SK-N-SH treated with all-trans-retinoic acid at 6 μM for 48 hours (cell line): ENCODE data around the gene ERCC6L.

Source experiments
- ATAC-seq: fragments of 200-7000 bp; cut with Tn5 transposase; 3 replicates; pipeline ENCODE4 v1.9.1; 2020; ENCODE audit warnings: mild to moderate bottlenecking, moderate library complexity
- ARNTL ChIP-seq: fragments of 450-650 bp; formaldehyde crosslinking; IDR thresholded peaks from 2 replicates; pipeline ENCODE4 v1.5.0; 2020; ENCODE audit warnings: low read depth, mild to moderate bottlenecking, moderate library complexity, borderline replicate concordance
- BACH2 ChIP-seq: fragments of 250-450 bp; sonication (Bioruptor Pico); IDR thresholded peaks from 2 replicates; pipeline ENCODE4 v1.9.0; 2021; ENCODE audit warnings: mild to moderate bottlenecking, borderline replicate concordance
- CSDC2 ChIP-seq: fragments of 250-450 bp; sonication (Bioruptor Pico); IDR thresholded peaks from 2 replicates; pipeline ENCODE4 v1.5.0; 2020; ENCODE audit warnings: mild to moderate bottlenecking, moderate library complexity
- ESRRG ChIP-seq: fragments of 250-450 bp; sonication (Bioruptor Pico); IDR thresholded peaks from 2 replicates; pipeline ENCODE4 v1.6.1; 2021; ENCODE audit warnings: mild to moderate bottlenecking
- GLIS3 ChIP-seq: fragments of 250-450 bp; sonication (Bioruptor Pico); IDR thresholded peaks from 2 replicates; pipeline ENCODE4 v1.5.0; 2020; ENCODE audit warnings: mild to moderate bottlenecking, moderate library complexity
- OSR1 ChIP-seq: fragments of 250-450 bp; sonication (Bioruptor Pico); IDR thresholded peaks from 2 replicates; pipeline ENCODE4 v1.8.0; 2022; ENCODE audit warnings: moderate library complexity, mild to moderate bottlenecking, inconsistent platforms
- PPARA ChIP-seq: fragments of 250-450 bp; sonication (Bioruptor Pico); IDR thresholded peaks from 2 replicates; pipeline ENCODE4 v1.5.0; 2020; ENCODE audit warnings: mild to moderate bottlenecking, borderline replicate concordance
- RARB ChIP-seq: fragments of 250-450 bp; sonication (Bioruptor Pico); IDR thresholded peaks from 2 replicates; pipeline ENCODE4 v1.8.0; 2021; ENCODE audit warnings: mild to moderate bottlenecking, moderate library complexity
- SNAI2 ChIP-seq: fragments of 250-450 bp; sonication (Bioruptor Pico); IDR thresholded peaks from 2 replicates; pipeline ENCODE4 v1.5.0; 2020; ENCODE audit warnings: mild to moderate bottlenecking, moderate library complexity
- TCF4 ChIP-seq: fragments of 250-450 bp; sonication (Bioruptor Pico); IDR thresholded peaks from 2 replicates; pipeline ENCODE4 v1.8.0; 2021; ENCODE audit warnings: mild to moderate bottlenecking, moderate library complexity, borderline replicate concordance
- TOX ChIP-seq: fragments of 250-450 bp; sonication (Bioruptor Pico); IDR thresholded peaks from 2 replicates; pipeline ENCODE4 v1.8.0; 2021; ENCODE audit warnings: mild to moderate bottlenecking, moderate library complexity, borderline replicate concordance
- ZFP3 ChIP-seq: fragments of 250-450 bp; sonication (Bioruptor Pico); IDR thresholded peaks from 2 replicates; pipeline ENCODE4 v1.5.0; 2020; ENCODE audit warnings: mild to moderate bottlenecking, moderate library complexity
- ZFP30 ChIP-seq: fragments of 450-650 bp; formaldehyde crosslinking; IDR thresholded peaks from 2 replicates; pipeline ENCODE4 v1.5.0; 2022; ENCODE audit warnings: mild to moderate bottlenecking, moderate library complexity
- ZNF565 ChIP-seq: fragments of 450-650 bp; formaldehyde crosslinking; conservative IDR thresholded peaks from 2 replicates; pipeline ENCODE4 v1.5.0; 2020; ENCODE audit warnings: low read depth, mild to moderate bottlenecking, moderate library complexity
- ZNF70 ChIP-seq: fragments of 450-650 bp; formaldehyde crosslinking; IDR thresholded peaks from 2 replicates; pipeline ENCODE4 v1.5.0; 2020; ENCODE audit warnings: mild to moderate bottlenecking, moderate library complexity
- ZNF8 ChIP-seq: fragments of 450-650 bp; formaldehyde crosslinking; IDR thresholded peaks from 2 replicates; pipeline ENCODE4 v1.5.0; 2020; ENCODE audit warnings: mild to moderate bottlenecking, moderate library complexity
- TF ChIP-seq, protein P1 (sequence below): fragments of 250-450 bp; sonication (Bioruptor Pico); IDR thresholded peaks from 2 replicates; pipeline ENCODE4 v1.8.0; 2021; ENCODE audit warnings: low read depth, mild to moderate bottlenecking, moderate library complexity, borderline replicate concordance
- TF ChIP-seq, protein P2 (sequence below): fragments of 250-450 bp; sonication (Bioruptor Pico); IDR thresholded peaks from 2 replicates; pipeline ENCODE4 v1.8.0; 2020; ENCODE audit warnings: mild to moderate bottlenecking, moderate library complexity, borderline replicate concordance
- TF ChIP-seq, protein P3 (sequence below): fragments of 250-450 bp; sonication (Bioruptor Pico); IDR thresholded peaks from 2 replicates; pipeline ENCODE4 v1.5.0; 2020; ENCODE audit warnings: mild to moderate bottlenecking, moderate library complexity
- TF ChIP-seq, protein P4 (sequence below): fragments of 250-450 bp; sonication (Bioruptor Pico); IDR thresholded peaks from 2 replicates; pipeline ENCODE4 v1.5.1; 2020; ENCODE audit warnings: low read depth, mild to moderate bottlenecking, moderate library complexity

ERCC6L gene

DNA sequence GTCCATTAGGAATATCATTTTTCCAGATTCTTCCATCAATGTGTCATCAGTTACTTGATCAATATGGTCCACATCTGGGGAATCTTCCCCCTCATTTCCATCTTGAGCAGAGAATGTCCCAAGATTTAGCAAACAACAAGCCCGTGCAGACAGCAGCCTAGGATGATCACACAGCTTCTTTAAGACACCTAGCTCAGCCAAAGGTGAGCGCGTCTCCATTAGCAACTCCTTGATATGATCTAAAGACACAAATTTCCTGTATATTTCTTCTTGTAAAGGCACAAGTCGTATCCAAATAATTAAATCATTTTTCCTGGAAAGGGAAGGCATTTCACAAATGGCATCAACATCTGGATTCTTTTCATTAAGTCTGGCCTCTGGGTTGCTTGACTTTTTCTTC lies 31.5 kb downstream of the ERCC6L start:
- ATAC-seq: no peak

DNA sequence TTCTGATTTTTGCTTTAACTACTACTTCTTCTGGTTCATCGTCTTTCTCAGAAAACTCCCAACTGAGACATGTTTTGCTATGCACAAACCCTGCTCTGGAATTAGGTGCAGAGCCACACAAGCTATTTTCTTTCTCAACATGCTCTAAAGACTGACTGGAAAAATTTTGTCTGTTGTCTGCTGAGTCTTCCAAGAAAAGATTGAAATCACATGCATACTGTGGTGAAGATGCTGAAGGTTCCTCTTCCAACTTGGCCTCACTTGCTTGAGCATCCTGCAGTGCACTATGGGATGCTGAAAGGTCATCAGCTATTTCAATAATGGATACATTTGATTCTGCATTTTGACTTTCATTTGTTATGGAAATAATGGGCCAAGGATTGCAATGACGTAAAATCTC lies 33.1 kb downstream of the ERCC6L start:
- no peak for ATAC-seq
- TF ChIP-seq SNAI2 (CRISPR knock-in tag) (no peak), GLIS3 (CRISPR knock-in tag) (no peak), PPARA (CRISPR knock-in tag) (no peak), ZFP3 (CRISPR knock-in tag) (no peak), ZFP30 (CRISPR knock-in tag) (no peak), OSR1 (CRISPR knock-in tag) (no peak), CSDC2 (CRISPR knock-in tag) (no peak), ESRRG (no peak), TCF4 (no peak), ARNTL (CRISPR knock-in tag) (no peak), ZNF70 (CRISPR knock-in tag) (no peak), ZNF565 (CRISPR knock-in tag) (no peak), TOX (CRISPR knock-in tag) (no peak), RARB (CRISPR knock-in tag) (no peak)
- TF ChIP-seq, protein P1, sequence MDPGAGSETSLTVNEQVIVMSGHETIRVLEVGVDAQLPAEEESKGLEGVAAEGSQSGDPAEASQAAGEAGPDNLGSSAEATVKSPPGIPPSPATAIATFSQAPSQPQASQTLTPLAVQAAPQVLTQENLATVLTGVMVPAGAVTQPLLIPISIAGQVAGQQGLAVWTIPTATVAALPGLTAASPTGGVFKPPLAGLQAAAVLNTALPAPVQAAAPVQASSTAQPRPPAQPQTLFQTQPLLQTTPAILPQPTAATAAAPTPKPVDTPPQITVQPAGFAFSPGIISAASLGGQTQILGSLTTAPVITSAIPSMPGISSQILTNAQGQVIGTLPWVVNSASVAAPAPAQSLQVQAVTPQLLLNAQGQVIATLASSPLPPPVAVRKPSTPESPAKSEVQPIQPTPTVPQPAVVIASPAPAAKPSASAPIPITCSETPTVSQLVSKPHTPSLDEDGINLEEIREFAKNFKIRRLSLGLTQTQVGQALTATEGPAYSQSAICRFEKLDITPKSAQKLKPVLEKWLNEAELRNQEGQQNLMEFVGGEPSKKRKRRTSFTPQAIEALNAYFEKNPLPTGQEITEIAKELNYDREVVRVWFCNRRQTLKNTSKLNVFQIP (CRISPR knock-in tag): no peak
- TF ChIP-seq, protein P2, sequence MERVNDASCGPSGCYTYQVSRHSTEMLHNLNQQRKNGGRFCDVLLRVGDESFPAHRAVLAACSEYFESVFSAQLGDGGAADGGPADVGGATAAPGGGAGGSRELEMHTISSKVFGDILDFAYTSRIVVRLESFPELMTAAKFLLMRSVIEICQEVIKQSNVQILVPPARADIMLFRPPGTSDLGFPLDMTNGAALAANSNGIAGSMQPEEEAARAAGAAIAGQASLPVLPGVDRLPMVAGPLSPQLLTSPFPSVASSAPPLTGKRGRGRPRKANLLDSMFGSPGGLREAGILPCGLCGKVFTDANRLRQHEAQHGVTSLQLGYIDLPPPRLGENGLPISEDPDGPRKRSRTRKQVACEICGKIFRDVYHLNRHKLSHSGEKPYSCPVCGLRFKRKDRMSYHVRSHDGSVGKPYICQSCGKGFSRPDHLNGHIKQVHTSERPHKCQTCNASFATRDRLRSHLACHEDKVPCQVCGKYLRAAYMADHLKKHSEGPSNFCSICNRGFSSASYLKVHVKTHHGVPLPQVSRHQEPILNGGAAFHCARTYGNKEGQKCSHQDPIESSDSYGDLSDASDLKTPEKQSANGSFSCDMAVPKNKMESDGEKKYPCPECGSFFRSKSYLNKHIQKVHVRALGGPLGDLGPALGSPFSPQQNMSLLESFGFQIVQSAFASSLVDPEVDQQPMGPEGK: no peak
- TF ChIP-seq, protein P3, sequence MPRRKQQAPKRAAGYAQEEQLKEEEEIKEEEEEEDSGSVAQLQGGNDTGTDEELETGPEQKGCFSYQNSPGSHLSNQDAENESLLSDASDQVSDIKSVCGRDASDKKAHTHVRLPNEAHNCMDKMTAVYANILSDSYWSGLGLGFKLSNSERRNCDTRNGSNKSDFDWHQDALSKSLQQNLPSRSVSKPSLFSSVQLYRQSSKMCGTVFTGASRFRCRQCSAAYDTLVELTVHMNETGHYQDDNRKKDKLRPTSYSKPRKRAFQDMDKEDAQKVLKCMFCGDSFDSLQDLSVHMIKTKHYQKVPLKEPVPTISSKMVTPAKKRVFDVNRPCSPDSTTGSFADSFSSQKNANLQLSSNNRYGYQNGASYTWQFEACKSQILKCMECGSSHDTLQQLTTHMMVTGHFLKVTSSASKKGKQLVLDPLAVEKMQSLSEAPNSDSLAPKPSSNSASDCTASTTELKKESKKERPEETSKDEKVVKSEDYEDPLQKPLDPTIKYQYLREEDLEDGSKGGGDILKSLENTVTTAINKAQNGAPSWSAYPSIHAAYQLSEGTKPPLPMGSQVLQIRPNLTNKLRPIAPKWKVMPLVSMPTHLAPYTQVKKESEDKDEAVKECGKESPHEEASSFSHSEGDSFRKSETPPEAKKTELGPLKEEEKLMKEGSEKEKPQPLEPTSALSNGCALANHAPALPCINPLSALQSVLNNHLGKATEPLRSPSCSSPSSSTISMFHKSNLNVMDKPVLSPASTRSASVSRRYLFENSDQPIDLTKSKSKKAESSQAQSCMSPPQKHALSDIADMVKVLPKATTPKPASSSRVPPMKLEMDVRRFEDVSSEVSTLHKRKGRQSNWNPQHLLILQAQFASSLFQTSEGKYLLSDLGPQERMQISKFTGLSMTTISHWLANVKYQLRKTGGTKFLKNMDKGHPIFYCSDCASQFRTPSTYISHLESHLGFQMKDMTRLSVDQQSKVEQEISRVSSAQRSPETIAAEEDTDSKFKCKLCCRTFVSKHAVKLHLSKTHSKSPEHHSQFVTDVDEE (CRISPR knock-in tag): no peak

More for the DNA sequence above, 31.5 kb downstream of the ERCC6L start:
- TF ChIP-seq, protein P4, sequence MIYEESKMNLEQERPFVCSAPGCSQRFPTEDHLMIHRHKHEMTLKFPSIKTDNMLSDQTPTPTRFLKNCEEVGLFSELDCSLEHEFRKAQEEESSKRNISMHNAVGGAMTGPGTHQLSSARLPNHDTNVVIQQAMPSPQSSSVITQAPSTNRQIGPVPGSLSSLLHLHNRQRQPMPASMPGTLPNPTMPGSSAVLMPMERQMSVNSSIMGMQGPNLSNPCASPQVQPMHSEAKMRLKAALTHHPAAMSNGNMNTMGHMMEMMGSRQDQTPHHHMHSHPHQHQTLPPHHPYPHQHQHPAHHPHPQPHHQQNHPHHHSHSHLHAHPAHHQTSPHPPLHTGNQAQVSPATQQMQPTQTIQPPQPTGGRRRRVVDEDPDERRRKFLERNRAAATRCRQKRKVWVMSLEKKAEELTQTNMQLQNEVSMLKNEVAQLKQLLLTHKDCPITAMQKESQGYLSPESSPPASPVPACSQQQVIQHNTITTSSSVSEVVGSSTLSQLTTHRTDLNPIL (CRISPR knock-in tag): no peak
- TF ChIP-seq OSR1 (CRISPR knock-in tag) (no peak), ESRRG (no peak), CSDC2 (CRISPR knock-in tag) (no peak), PPARA (CRISPR knock-in tag) (no peak), ZFP30 (CRISPR knock-in tag) (no peak), ZFP3 (CRISPR knock-in tag) (no peak), ARNTL (CRISPR knock-in tag) (no peak), SNAI2 (CRISPR knock-in tag) (no peak), TOX (CRISPR knock-in tag) (no peak), TCF4 (no peak), ZNF8 (CRISPR knock-in tag) (no peak), BACH2 (CRISPR knock-in tag) (no peak), ZNF565 (CRISPR knock-in tag) (no peak)
- TF ChIP-seq, protein P3 (CRISPR knock-in tag): no peak
